ENCODE results near the gene THBS2. TPM values are rescaled to one million over a fixed set of nuclear protein-coding genes. Genes with fewer than 3 reads are reported as not detected.

THBS2 gene
- total and polyA plus RNA-seq, 8 donors, result 4.8 to 126 (median 6.9) TPM

GRCh38 chr6:169286961-169287360 lies 33.3 kb upstream of the THBS2 start:
- Histone ChIP-seq H3K27ac (no peak overlapping the region), H3K4me3 (no peak overlapping the region), H3K36me3 (no peaks in the 10 kb centered on the region), H3K27me3 (no peaks in the 10 kb centered on the region), H3K9me3 (no peaks in the 10 kb centered on the region), H3K4me1 (peaks cover 0 to 9% of the 10 kb centered on the region in 2 donors)
- DNase-seq, result no peak
- no peak for TF ChIP-seq CTCF (IDR thresholded peaks at IDR 0.05)
- intact Hi-C loops (cut with DNase I), result no loop called here
- ATAC-seq, result no peak

- Histone ChIP-seq H3K9me3 (no peaks in the 10 kb centered on the region), H3K4me3 (no peak overlapping the region), H3K27me3 (no peaks in the 10 kb centered on the region), H3K4me1 (peaks cover 0 to 3% of the 10 kb centered on the region in 2 donors), H3K36me3 (no peaks in the 10 kb centered on the region), H3K27ac (no peak overlapping the region)
- intact Hi-C loops (cut with DNase I), result no loop called here
- no peak for TF ChIP-seq CTCF (IDR thresholded peaks at IDR 0.05)
- DNase-seq, result no peak
- ATAC-seq, result no peak
Measured at GRCh38 chr6:169285165-169285564, 31.5 kb upstream of the THBS2 start.

- no peak for TF ChIP-seq CTCF (IDR thresholded peaks at IDR 0.05)
- no peak for ATAC-seq
- H3K9me3 ChIP-seq, result no peaks in the 10 kb centered on the region
- intact Hi-C loops (cut with DNase I), result no loop called here
- no peaks in the 10 kb centered on the region for H3K36me3 ChIP-seq
- H3K4me1 ChIP-seq, result peaks cover 0 to 3% of the 10 kb centered on the region in 2 donors
- no peaks in the 10 kb centered on the region for H3K27me3 ChIP-seq
- H3K4me3 ChIP-seq, result no peak overlapping the region
- H3K27ac ChIP-seq, result no peak overlapping the region
- DNase-seq, result no peak
Measured at GRCh38 chr6:169283924-169284323, 30.3 kb upstream of the THBS2 start.

GRCh38 chr6:169282043-169282442 lies 28.4 kb upstream of the THBS2 start:
- Histone ChIP-seq H3K9me3 (no peaks in the 10 kb centered on the region), H3K4me3 (no peak overlapping the region), H3K4me1 (no peaks in the 10 kb centered on the region), H3K36me3 (no peaks in the 10 kb centered on the region), H3K27me3 (no peaks in the 10 kb centered on the region), H3K27ac (no peak overlapping the region)
- DNase-seq (no peak), ATAC-seq (no peak)
- no peak for TF ChIP-seq CTCF (IDR thresholded peaks at IDR 0.05)
- intact Hi-C loops (cut with DNase I), result no loop called here

GRCh38 chr6:169277619-169278018 lies 24.0 kb upstream of the THBS2 start:
- Histone ChIP-seq H3K27me3 (no peaks in the 10 kb centered on the region), H3K9me3 (no peaks in the 10 kb centered on the region), H3K4me1 (no peaks in the 10 kb centered on the region), H3K27ac (no peak overlapping the region), H3K4me3 (no peak overlapping the region), H3K36me3 (no peaks in the 10 kb centered on the region)
- intact Hi-C loops (cut with DNase I), result no loop called here
- no peak for TF ChIP-seq CTCF (IDR thresholded peaks at IDR 0.05)
- ATAC-seq (no peak), DNase-seq (no peak)

Data from left lung (tissue), 10 donors.